Endothelial cell of umbilical vein (primary cell): Measurements from ENCODE around the gene RALB. TPM values are rescaled to one million over a fixed set of nuclear protein-coding genes. Genes with fewer than 3 reads are reported as not detected.

Experiments used
- Bru-seq: library from RNA; stranded (reverse); fragments of 400-500 nt; gene quantifications from one replicate; lab custom pipeline; 2021; lab: Mats Ljungman, UMichigan
- BruChase-seq, 2 experiments: library from RNA; stranded (reverse); fragments of 400-500 nt; gene quantifications; one replicate each; lab custom pipeline; 2021; lab: Mats Ljungman, UMichigan
- BruUV-seq: library from RNA; stranded (reverse); fragments of 400-500 nt; replicated peaks from 2 replicates; lab custom pipeline; 2021; lab: Mats Ljungman, UMichigan
- CTCF ChIA-PET: fragments of 300-600, 350-600 bp; sonication (Branson Sonifier 250); formaldehyde crosslinking; loops from one replicate; lab custom pipeline; 2021; ENCODE audit warnings: antibody characterized with exemption, inconsistent platforms; lab: Charles Lee
- POLR2A ChIA-PET: fragments of 300-600, 350-600 bp; sonication (Branson Sonifier 250); formaldehyde crosslinking; loops from one replicate; lab custom pipeline; 2021; ENCODE audit warnings: antibody characterized with exemption, inconsistent platforms; lab: Charles Lee
- DNase-seq: peaks from one replicate; pipeline ENCODE4 v3.0.0-alpha.2; 2011; ENCODE audit warnings: low read depth, low spot score
- FAIRE-seq: peaks from 2 replicates; lab custom pipeline; 2011; peaks lifted over from hg19 to GRCh38; lab: Jason Lieb, UNC
- H2AFZ ChIP-seq: 2 replicates; pipeline ENCODE4 v1.6.0; 2012; ENCODE audit warnings: low read depth, low read length, control low read depth, inconsistent platforms
- H3K27ac ChIP-seq: 2 replicates; pipeline ENCODE4 v1.5.1; 2011; ENCODE audit warnings: low read depth, mild to moderate bottlenecking, control low read depth, low read length, moderate library complexity; ENCODE audit not compliant: insufficient read depth
- H3K27me3 ChIP-seq, 2 experiments: 2 replicates each; pipeline versions ENCODE4 v1.6.0 to v1.6.1; 2011; ENCODE audit warnings: low read length in 2 of 2, mixed read lengths in 1 of 2; ENCODE audit not compliant: control insufficient read depth in 2 of 2, insufficient read depth in 2 of 2
- H3K36me3 ChIP-seq, 2 experiments: 2 replicates in 1 of 2; 3 replicates in 1 of 2; pipeline ENCODE4 v1.5.1; 2011; ENCODE audit warnings: low read length in 2 of 2, mild to moderate bottlenecking in 1 of 2, moderate library complexity in 1 of 2; ENCODE audit not compliant: control insufficient read depth in 2 of 2, insufficient read depth in 2 of 2; ENCODE audit errors: extremely low read depth in 1 of 2
- H3K4me1 ChIP-seq: 3 replicates; pipeline ENCODE4 v1.5.1; 2011; ENCODE audit warnings: mild to moderate bottlenecking, low read length; ENCODE audit not compliant: control insufficient read depth, insufficient read depth; ENCODE audit errors: extremely low read depth
- H3K4me2 ChIP-seq: 2 replicates; pipeline ENCODE4 v1.6.1; 2011; ENCODE audit warnings: low read length, control low read depth, mixed read lengths; ENCODE audit not compliant: insufficient read depth
- H3K4me3 ChIP-seq, 3 experiments: fragments of 200-600 bp in 1 of 3; sonication (generic), shearing (Covaris generic) in 1 of 3; replicated peaks in 1 of 3; 2 replicates each; pipeline ENCODE4 v1.5.1; 2011 to 2016; ENCODE audit warnings: control low read depth in 3 of 3, low read length in 3 of 3, mild to moderate bottlenecking in 2 of 3, inconsistent platforms in 1 of 3, low read depth in 1 of 3, moderate library complexity in 1 of 3; ENCODE audit not compliant: insufficient read depth in 1 of 3
- H3K79me2 ChIP-seq: 2 replicates; pipeline ENCODE4 v1.6.0; 2012; ENCODE audit warnings: low read length, inconsistent platforms; ENCODE audit not compliant: control insufficient read depth, insufficient read depth
- H3K9ac ChIP-seq: replicated peaks from 2 replicates; pipeline ENCODE3; 2011; ENCODE audit warnings: low read length, control low read depth; ENCODE audit not compliant: insufficient read depth; ENCODE audit errors: extremely low read depth
- H3K9me1 ChIP-seq: replicated peaks from 3 replicates; pipeline ENCODE4 v1.6.0; 2011; ENCODE audit warnings: mild to moderate bottlenecking, low read length; ENCODE audit not compliant: control insufficient read depth, insufficient read depth; ENCODE audit errors: extremely low read depth
- H3K9me3 ChIP-seq: replicated peaks from 2 replicates; pipeline ENCODE4 v1.5.1; 2012; ENCODE audit warnings: low read length, inconsistent platforms; ENCODE audit not compliant: control insufficient read depth, insufficient read depth
- H4K20me1 ChIP-seq: replicated peaks from 2 replicates; pipeline ENCODE3; 2011; ENCODE audit warnings: mild to moderate bottlenecking, low read length; ENCODE audit not compliant: control insufficient read depth, insufficient read depth; ENCODE audit errors: extremely low read depth
- EZH2 ChIP-seq: IDR thresholded peaks from 2 replicates; pipeline ENCODE4 v1.6.1; 2012; ENCODE audit warnings: borderline replicate concordance, low read depth, mild to moderate bottlenecking, moderate library complexity, low read length, inconsistent platforms; ENCODE audit not compliant: severe bottlenecking
- FOS ChIP-seq: IDR thresholded peaks from 2 replicates; pipeline ENCODE4 v1.6.1; 2011; ENCODE audit warnings: mild to moderate bottlenecking, low read length, moderate library complexity, borderline replicate concordance; ENCODE audit not compliant: insufficient read depth
- GATA2 ChIP-seq: IDR thresholded peaks from 2 replicates; pipeline ENCODE4 v1.7.0; 2011; ENCODE audit warnings: low read depth, mild to moderate bottlenecking, moderate library complexity, mixed read lengths, low read length; ENCODE audit not compliant: insufficient read length, insufficient read depth
- JUN ChIP-seq: IDR thresholded peaks from 2 replicates; pipeline ENCODE4 v1.6.1; 2011; ENCODE audit warnings: borderline replicate concordance, low read depth; ENCODE audit not compliant: insufficient read length, insufficient read depth
- MAX ChIP-seq: IDR thresholded peaks from 2 replicates; pipeline ENCODE4 v1.6.1; 2011; ENCODE audit not compliant: insufficient read depth, insufficient read length
- MYC ChIP-seq: IDR thresholded peaks from one replicate; pipeline ENCODE4 v1.6.1; 2011; ENCODE audit warnings: mild to moderate bottlenecking, low read depth, low read length
- POLR2A ChIP-seq: IDR thresholded peaks from 2 replicates; pipeline ENCODE4 v1.6.1; 2012; ENCODE audit warnings: low read depth, mild to moderate bottlenecking, control low read depth, low read length
- POLR2AphosphoS5 ChIP-seq: IDR thresholded peaks from 2 replicates; pipeline ENCODE4 v1.6.1; 2012; ENCODE audit warnings: low read depth, mild to moderate bottlenecking, control low read depth, low read length, moderate library complexity; ENCODE audit not compliant: insufficient read depth
- dilution Hi-C: fragments of 300-500 bp; cut with MboI; formaldehyde crosslinking; loops from one replicate; pipeline ENCODE4 v1.15.0; 2019; ENCODE audit warnings: low sequenced_read_pairs; ENCODE audit not compliant: extremely low pct_ligation_motif_present
- intact Hi-C: fragments of 100-400 bp; cut with micrococcal nuclease; formaldehyde crosslinking; loops from one replicate; pipeline ENCODE4 v1.10.0; 2022
- long read RNA-seq: library from polyadenylated mRNA; stranded (forward); transcript quantifications from one replicate; pipeline ENCODE4 v2.0.0, GENCODE V29; 2021
- polyA minus RNA-seq, 3 experiments: library from RNA; depleted of rRNA, polyadenylated mRNA; stranded (reverse); fragments of >200 nt; gene quantifications; 1 replicate in 1 of 3; 2 replicates in 2 of 3; pipeline ENCODE4 v1.2.3, GENCODE V29; 2011
- polyA plus RNA-seq, 4 experiments: library from polyadenylated mRNA; depleted of rRNA in 3 of 4; stranded (reverse) in 3 of 4; unstranded in 1 of 4; fragments of >200 nt; gene quantifications; 2 replicates each; pipeline versions ENCODE4 v1.2.1 to v1.2.3, GENCODE V29; 2011 to 2012; ENCODE audit warnings: missing spikeins in 1 of 4
- total RNA-seq: library from RNA; stranded (reverse); gene quantifications from 2 replicates; pipeline ENCODE4 v1.2.3, GENCODE V29; 2021
- TF ChIP-seq, protein P1 (sequence below), 2 donors: IDR thresholded peaks; 1 replicate in 1 of 2; 2 replicates in 1 of 2; pipeline ENCODE4 v1.5.1; 2011; ENCODE audit warnings: low read length in 2 of 2, mild to moderate bottlenecking in 2 of 2, moderate library complexity in 2 of 2, control low read depth in 1 of 2, inconsistent platforms in 1 of 2, low read depth in 1 of 2; ENCODE audit not compliant: insufficient read depth in 1 of 2; ENCODE audit errors: extremely low read depth in 1 of 2

The RALB gene, protein sequence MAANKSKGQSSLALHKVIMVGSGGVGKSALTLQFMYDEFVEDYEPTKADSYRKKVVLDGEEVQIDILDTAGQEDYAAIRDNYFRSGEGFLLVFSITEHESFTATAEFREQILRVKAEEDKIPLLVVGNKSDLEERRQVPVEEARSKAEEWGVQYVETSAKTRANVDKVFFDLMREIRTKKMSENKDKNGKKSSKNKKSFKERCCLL
- total RNA-seq, result 106 and 115 TPM in 2 replicates
- 78.5 and 105 TPM in 2 replicates for polyA plus RNA-seq
- 112 and 126 TPM in 2 replicates for polyA plus RNA-seq (2011; cell fraction: cytosol; rRNA removed)
- 45.0 and 63.8 TPM in 2 replicates for polyA plus RNA-seq (2011; cell fraction: nucleus; rRNA removed)
- polyA plus RNA-seq (2012), result 134 and 137 TPM in 2 replicates
- 61.2 and 62.9 TPM in 2 replicates for polyA minus RNA-seq
- polyA minus RNA-seq (2011; cell fraction: cytosol; rRNA and poly(A)+ RNA removed), result 13.2 TPM
- polyA minus RNA-seq (2011; cell fraction: nucleus; rRNA and poly(A)+ RNA removed), result 23.8 and 31.1 TPM in 2 replicates
- Bru-seq, nascent RNA, result percentile 91 among the genes with signal in this experiment
- BruChase-seq, experiment 1, labeled RNA remaining after a 6-hour chase, result percentile 93 among the genes with signal in this experiment
- percentile 85 among the genes with signal in this experiment for BruChase-seq, experiment 2, labeled RNA remaining after a 2-hour chase
- long read RNA-seq, transcript RALB-201 (5 exons, 2,344 nt), result major isoform, 221 of 456 reads
- long read RNA-seq, transcript RALB-203 (5 exons, 1,252 nt), result minor isoform, 160 of 456 reads
- long read RNA-seq, partial matches to known transcripts, result 34 of 456 reads
- long read RNA-seq, other reads (novel, unspliced or antisense), result 38 of 456 reads

DNA sequence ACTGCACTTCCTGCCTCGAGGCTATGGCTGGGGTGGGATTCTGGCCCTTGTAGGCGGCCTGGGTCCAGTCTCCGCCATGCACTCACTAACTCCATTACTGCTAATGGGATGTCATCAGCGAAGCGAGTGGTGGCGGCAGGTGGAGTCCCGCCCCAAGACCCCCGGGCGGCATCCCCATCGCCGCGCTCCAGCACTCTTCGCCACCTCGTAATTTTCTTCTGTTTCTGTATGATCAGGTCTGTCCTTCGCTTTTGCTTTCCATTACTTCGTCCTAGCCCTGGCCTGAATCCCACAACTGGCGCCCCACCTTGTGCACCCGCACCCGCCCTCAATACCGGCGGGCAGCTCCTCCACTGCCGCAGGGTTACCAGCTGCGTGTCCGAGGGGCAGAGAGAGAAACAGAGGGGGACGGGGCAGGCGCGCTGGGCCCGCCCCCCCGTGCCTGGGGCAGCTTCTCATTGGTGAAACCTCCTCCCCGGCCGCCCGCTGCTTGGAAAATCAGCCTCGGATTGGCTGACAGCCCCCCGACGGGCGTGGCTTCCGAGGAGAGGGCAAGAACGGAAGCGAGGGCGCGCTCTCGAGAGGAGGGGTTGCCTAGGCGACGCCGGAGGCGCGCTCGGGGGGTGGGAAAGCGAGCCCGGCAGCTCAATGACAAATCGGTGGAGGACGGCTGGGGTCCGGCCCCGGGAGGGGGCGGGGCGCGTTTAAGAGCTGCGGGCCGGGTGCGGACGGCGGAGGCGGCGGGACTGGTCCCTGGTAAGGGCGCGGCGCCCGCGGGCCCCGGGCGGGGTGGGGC lies at the start of gene RALB:
RALB (plus strand) TSS at position 628 of the 796 bp plus-strand sequence. CDS start 25,813 bp downstream, outside the sequence.
- dilution Hi-C loops, result no loop called here
- BruUV-seq, result no TSS peak
- peak; percentile 90 for FAIRE-seq

More for the DNA sequence above, at the start of gene RALB:
- peak within 1 kb of the TSS; percentile 67 for H3K4me2 ChIP-seq
- no peak for TF ChIP-seq JUN
- TF ChIP-seq, protein P1, sequence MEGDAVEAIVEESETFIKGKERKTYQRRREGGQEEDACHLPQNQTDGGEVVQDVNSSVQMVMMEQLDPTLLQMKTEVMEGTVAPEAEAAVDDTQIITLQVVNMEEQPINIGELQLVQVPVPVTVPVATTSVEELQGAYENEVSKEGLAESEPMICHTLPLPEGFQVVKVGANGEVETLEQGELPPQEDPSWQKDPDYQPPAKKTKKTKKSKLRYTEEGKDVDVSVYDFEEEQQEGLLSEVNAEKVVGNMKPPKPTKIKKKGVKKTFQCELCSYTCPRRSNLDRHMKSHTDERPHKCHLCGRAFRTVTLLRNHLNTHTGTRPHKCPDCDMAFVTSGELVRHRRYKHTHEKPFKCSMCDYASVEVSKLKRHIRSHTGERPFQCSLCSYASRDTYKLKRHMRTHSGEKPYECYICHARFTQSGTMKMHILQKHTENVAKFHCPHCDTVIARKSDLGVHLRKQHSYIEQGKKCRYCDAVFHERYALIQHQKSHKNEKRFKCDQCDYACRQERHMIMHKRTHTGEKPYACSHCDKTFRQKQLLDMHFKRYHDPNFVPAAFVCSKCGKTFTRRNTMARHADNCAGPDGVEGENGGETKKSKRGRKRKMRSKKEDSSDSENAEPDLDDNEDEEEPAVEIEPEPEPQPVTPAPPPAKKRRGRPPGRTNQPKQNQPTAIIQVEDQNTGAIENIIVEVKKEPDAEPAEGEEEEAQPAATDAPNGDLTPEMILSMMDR (IDR thresholded peaks at IDR 0.05; ENCODE audit: extremely low read depth in 1 of 2, insufficient read depth in 1 of 2, low read depth in 1 of 2, low read length in 2 of 2), result no peak
- no peak for TF ChIP-seq EZH2
- TF ChIP-seq MYC, result no peak
- no peak for TF ChIP-seq FOS
- TF ChIP-seq MAX, result no peak
- TF ChIP-seq POLR2A, result peak; percentile 70
- no peak for TF ChIP-seq GATA2
- peak; percentile 89 for TF ChIP-seq POLR2AphosphoS5
- no peaks in the 10 kb centered on the region for H3K9me3 ChIP-seq
- peak within 1 kb of the TSS; percentile 58 for H3K27ac ChIP-seq
- H3K9ac ChIP-seq, result peak within 1 kb of the TSS; percentile 67
- H2AFZ ChIP-seq, result peak within 1 kb of the TSS; percentile 72
- ChIA-PET POLR2A (interaction anchor here (0.5 to 1.7 kb wide), 3 partner anchors 12 to 54 kb away, joined by 4 to 29 read pairs (median 8); partner anchors contain the start of gene TMEM185B), CTCF (interaction anchor here (0.8 to 4.0 kb wide), 12 partner anchors 12 to 499 kb away, joined by 3 to 42 read pairs (median 4); partner anchors contain the start of gene TMEM185B)
- intact Hi-C loops, result loop anchor here (1.0 to 10.0 kb wide), 5 partner anchors 13 to 302 kb away; partner anchors contain the start of gene TMEM185B
- H3K4me3 ChIP-seq, result peak within 1 kb of the TSS; percentile 47 to 83 (median 67)
- no peaks in the 10 kb centered on the region for H3K36me3 ChIP-seq
- DNase-seq, result peak; percentile 100
- no peaks in the 10 kb centered on the region for H3K9me1 ChIP-seq
- H3K79me2 ChIP-seq, result peaks cover 42% of the 10 kb centered on the region
- peaks cover 49% of the 10 kb centered on the region for H3K4me1 ChIP-seq
- H3K27me3 ChIP-seq, result no peaks in the 10 kb centered on the region
- no peaks in the 10 kb centered on the region for H4K20me1 ChIP-seq
